HL-60 (cell line): ENCODE data around the gene ACTR6.
"Not testable (repeated sequence)": the region's sequence is repeated elsewhere in the genome, so short reads cannot be mapped to it uniquely, and the experiment has no call there.

Experiments
- DNase-seq, 2 experiments: peaks; one replicate each; pipeline ENCODE4 v3.0.0-alpha.2; 2010 to 2020; ENCODE audit warnings: low read depth in 1 of 2, low spot score in 1 of 2
- H3K27ac ChIP-seq: fragments of 250-450 bp; sonication (Bioruptor Pico); replicated peaks from 2 replicates; pipeline ENCODE4 v1.5.1; 2020; ENCODE audit warnings: mild to moderate bottlenecking, moderate library complexity
- H3K27me3 ChIP-seq: fragments of 250-450 bp; sonication (Bioruptor Pico); 2 replicates; pipeline ENCODE4 v1.5.1; 2021; ENCODE audit warnings: mild to moderate bottlenecking, moderate library complexity; ENCODE audit not compliant: insufficient read depth, poor library complexity, severe bottlenecking
- H3K4me3 ChIP-seq: replicated peaks from 2 replicates; pipeline ENCODE4 v1.5.1; 2011; ENCODE audit warnings: mild to moderate bottlenecking, control low read depth, low read length; ENCODE audit not compliant: insufficient read depth
- GABPA ChIP-seq: IDR thresholded peaks from 2 replicates; pipeline ENCODE4 v1.6.1; 2012; ENCODE audit warnings: low read depth
- POLR2AphosphoS5 ChIP-seq: IDR thresholded peaks from 2 replicates; pipeline ENCODE4 v1.6.1; 2012; ENCODE audit warnings: low read depth
- SPI1 ChIP-seq: IDR thresholded peaks from 2 replicates; pipeline ENCODE4 v1.6.1; 2012; ENCODE audit warnings: low read depth, mild to moderate bottlenecking, borderline replicate concordance
- TF ChIP-seq, protein P1 (sequence below): IDR thresholded peaks from one replicate; pipeline ENCODE4 v1.5.1; 2011; ENCODE audit warnings: low read length, control low read depth, inconsistent platforms; ENCODE audit not compliant: insufficient read depth
- TF ChIP-seq, protein P2 (sequence below): IDR thresholded peaks from 2 replicates; pipeline ENCODE4 v1.6.1; 2012; ENCODE audit warnings: low read depth; ENCODE audit not compliant: insufficient replicate concordance

Gene ACTR6

DNA sequence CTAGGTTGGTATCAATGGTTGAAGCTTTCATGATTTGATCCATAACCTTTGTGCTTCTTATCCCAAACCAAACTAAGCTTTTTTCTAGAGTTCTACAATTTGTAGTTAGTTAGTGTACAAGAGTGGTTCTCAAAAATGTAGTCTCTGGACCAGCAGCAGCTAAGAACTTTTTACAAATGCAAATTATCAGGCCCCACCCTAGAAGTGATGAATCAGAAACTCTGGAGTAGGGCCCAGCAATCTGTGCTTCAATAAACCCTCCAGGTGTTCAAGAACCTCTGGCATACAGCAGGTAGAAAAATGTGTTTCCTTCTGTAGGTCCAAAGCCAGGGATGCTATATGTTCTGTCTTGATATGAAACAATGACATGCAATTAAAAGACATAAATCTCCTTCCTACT, 26.1 kb upstream of the ACTR6 start:
- no peaks in the 10 kb centered on the region for H3K27me3 ChIP-seq
- H3K27ac ChIP-seq: no peak overlapping the region
- DNase-seq: no peak
- no peak overlapping the region for H3K4me3 ChIP-seq
- TF ChIP-seq, protein P1, sequence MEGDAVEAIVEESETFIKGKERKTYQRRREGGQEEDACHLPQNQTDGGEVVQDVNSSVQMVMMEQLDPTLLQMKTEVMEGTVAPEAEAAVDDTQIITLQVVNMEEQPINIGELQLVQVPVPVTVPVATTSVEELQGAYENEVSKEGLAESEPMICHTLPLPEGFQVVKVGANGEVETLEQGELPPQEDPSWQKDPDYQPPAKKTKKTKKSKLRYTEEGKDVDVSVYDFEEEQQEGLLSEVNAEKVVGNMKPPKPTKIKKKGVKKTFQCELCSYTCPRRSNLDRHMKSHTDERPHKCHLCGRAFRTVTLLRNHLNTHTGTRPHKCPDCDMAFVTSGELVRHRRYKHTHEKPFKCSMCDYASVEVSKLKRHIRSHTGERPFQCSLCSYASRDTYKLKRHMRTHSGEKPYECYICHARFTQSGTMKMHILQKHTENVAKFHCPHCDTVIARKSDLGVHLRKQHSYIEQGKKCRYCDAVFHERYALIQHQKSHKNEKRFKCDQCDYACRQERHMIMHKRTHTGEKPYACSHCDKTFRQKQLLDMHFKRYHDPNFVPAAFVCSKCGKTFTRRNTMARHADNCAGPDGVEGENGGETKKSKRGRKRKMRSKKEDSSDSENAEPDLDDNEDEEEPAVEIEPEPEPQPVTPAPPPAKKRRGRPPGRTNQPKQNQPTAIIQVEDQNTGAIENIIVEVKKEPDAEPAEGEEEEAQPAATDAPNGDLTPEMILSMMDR: no peak
- TF ChIP-seq SPI1 (no peak), POLR2AphosphoS5 (no peak), GABPA (no peak)
- TF ChIP-seq, protein P2, sequence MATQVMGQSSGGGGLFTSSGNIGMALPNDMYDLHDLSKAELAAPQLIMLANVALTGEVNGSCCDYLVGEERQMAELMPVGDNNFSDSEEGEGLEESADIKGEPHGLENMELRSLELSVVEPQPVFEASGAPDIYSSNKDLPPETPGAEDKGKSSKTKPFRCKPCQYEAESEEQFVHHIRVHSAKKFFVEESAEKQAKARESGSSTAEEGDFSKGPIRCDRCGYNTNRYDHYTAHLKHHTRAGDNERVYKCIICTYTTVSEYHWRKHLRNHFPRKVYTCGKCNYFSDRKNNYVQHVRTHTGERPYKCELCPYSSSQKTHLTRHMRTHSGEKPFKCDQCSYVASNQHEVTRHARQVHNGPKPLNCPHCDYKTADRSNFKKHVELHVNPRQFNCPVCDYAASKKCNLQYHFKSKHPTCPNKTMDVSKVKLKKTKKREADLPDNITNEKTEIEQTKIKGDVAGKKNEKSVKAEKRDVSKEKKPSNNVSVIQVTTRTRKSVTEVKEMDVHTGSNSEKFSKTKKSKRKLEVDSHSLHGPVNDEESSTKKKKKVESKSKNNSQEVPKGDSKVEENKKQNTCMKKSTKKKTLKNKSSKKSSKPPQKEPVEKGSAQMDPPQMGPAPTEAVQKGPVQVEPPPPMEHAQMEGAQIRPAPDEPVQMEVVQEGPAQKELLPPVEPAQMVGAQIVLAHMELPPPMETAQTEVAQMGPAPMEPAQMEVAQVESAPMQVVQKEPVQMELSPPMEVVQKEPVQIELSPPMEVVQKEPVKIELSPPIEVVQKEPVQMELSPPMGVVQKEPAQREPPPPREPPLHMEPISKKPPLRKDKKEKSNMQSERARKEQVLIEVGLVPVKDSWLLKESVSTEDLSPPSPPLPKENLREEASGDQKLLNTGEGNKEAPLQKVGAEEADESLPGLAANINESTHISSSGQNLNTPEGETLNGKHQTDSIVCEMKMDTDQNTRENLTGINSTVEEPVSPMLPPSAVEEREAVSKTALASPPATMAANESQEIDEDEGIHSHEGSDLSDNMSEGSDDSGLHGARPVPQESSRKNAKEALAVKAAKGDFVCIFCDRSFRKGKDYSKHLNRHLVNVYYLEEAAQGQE: no peak

DNA sequence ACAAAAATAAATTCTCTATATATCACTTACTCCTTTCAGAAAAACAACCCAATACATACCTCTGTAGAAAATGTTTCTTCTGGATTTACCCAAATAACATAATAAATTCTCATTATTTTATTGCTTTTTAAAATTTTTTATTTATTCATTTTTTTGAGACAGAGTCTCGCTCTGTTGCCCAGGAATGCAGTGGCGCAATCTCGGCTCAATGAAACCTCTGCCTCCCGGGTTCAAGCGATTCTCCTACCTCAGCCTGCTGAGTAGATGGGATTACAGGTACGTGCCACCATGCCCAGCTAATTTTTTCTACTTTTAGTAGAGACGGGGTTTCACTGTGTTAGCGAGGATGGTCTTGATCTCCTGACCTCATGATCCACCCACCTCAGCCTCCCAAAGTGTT, 24.1 kb upstream of the ACTR6 start:
- not testable (repeated sequence) for DNase-seq, H3K27ac ChIP-seq, H3K4me3 ChIP-seq, H3K27me3 ChIP-seq

DNA sequence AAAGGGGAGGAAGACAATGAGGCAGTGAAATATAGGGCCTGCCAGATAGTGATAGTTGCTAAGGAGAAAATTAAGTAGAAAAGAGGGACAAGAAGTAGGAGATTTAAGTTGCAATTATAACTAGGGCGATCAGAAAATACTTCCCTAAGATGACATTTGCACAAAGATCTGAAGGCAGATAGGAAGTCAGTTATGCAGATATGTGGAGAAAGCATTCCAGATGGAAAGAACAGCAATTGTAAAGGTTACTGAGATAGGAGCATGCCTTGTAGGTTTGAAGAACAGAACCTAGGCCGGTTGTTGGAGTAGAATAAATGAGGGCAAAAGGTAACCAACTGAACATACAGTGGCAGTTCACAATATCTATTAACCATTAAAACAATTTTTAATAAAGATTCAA, 21.4 kb upstream of the ACTR6 start:
- Histone ChIP-seq H3K4me3 (no peak overlapping the region), H3K27me3 (no peaks in the 10 kb centered on the region), H3K27ac (no peak overlapping the region)
- no peak for TF ChIP-seq SPI1
- no peak for TF ChIP-seq GABPA
- no peak for TF ChIP-seq POLR2AphosphoS5
- TF ChIP-seq, protein P2: no peak
- no peak for DNase-seq

DNA sequence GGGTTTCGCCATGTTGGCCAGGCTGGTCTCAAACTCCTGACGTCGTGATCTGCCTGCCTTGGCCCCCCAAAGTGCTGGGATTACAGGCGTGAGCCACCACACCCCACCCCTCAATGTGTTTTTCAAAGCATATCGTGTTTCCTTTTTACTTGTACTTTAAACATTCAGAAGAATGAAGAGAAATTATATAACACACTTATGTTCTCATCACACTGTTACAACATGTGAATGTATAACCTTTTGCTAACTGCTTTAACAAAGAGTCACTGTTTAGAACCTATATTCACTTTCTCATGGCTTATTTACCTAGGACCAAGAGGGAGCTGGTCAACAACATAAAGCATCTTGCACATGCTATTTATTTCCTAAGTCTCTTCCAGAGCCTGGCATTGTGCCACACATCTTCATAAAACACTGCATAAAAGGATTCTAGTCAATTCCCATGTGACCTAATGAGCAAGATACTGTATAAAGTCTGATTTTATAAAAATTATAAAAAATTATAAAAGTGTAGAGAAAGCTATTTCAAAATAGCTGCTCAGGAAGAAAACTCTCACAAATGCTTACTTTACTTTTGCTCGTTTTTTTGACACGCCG, 16.0 kb upstream of the ACTR6 start:
- no peak for DNase-seq
- H3K27ac ChIP-seq: no peak overlapping the region
- no peak overlapping the region for H3K4me3 ChIP-seq
- no peaks in the 10 kb centered on the region for H3K27me3 ChIP-seq
- TF ChIP-seq POLR2AphosphoS5 (no peak), SPI1 (no peak)
- TF ChIP-seq, protein P2: no peak
